Type B pancreatic cell (in vitro differentiated cells): Measurements from ENCODE around the gene USP7. TPM values are rescaled to one million over a fixed set of nuclear protein-coding genes. Genes with fewer than 3 reads are reported as not detected.

Experiments
- DNase-seq: peaks from one replicate; pipeline ENCODE4 v3.0.0; 2021; ENCODE audit warnings: mixed read lengths; ENCODE audit not compliant: unreplicated experiment; ENCODE audit errors: extremely low spot score
- H3K27ac Mint-ChIP-seq: 2 replicates; pipeline ENCODE4 v1.8.0; 2021; ENCODE audit warnings: mild to moderate bottlenecking, mixed read lengths
- H3K27me3 Mint-ChIP-seq: 2 replicates; pipeline ENCODE4 v1.8.0; 2021; ENCODE audit warnings: mixed read lengths
- H3K36me3 Mint-ChIP-seq: 2 replicates; pipeline ENCODE4 v1.8.0; 2021; ENCODE audit warnings: mixed read lengths
- H3K4me1 Mint-ChIP-seq: one replicate; pipeline ENCODE4 v1.8.0; 2021; ENCODE audit warnings: mixed read lengths; ENCODE audit not compliant: unreplicated experiment
- H3K4me3 Mint-ChIP-seq: 2 replicates; pipeline ENCODE4 v1.8.0; 2021; ENCODE audit warnings: mild to moderate bottlenecking, mixed read lengths
- H3K9me3 Mint-ChIP-seq: 2 replicates; pipeline ENCODE4 v1.8.0; 2021; ENCODE audit warnings: mixed read lengths
- CTCF ChIP-seq: fragments of 200-600 bp; sonication (generic); conservative IDR thresholded peaks from 2 replicates; pipeline ENCODE4 v1.5.0; 2021; ENCODE audit warnings: antibody characterized with exemption, mild to moderate bottlenecking
- total RNA-seq: library from RNA; stranded (reverse); gene quantifications from 2 replicates; pipeline ENCODE4 v1.2.1, GENCODE V29; 2021; ENCODE audit warnings: low replicate concordance

Gene USP7
- total RNA-seq, 1 donor from 2014 or later, result 118 TPM

- TF ChIP-seq CTCF, result no peak
- H3K9me3 Mint-ChIP-seq, result no peaks in the 10 kb centered on the region
- DNase-seq, result no peak
- no peak overlapping the region for H3K27ac Mint-ChIP-seq
- H3K4me1 Mint-ChIP-seq, result peaks cover 26% of the 10 kb centered on the region
- no peak overlapping the region for H3K4me3 Mint-ChIP-seq
- H3K36me3 Mint-ChIP-seq, result peaks cover 43% of the 10 kb centered on the region
- no peaks in the 10 kb centered on the region for H3K27me3 Mint-ChIP-seq
Observed at GRCh38 chr16:8928467-8928957, 35.2 kb downstream of the USP7 start.

GRCh38 chr16:8926827-8927226 is 36.9 kb downstream of the USP7 start:
- Mint-ChIP-seq H3K27ac (no peak overlapping the region), H3K4me1 (peaks cover 23% of the 10 kb centered on the region), H3K36me3 (peaks cover 41% of the 10 kb centered on the region), H3K4me3 (no peak overlapping the region), H3K9me3 (no peaks in the 10 kb centered on the region), H3K27me3 (no peaks in the 10 kb centered on the region)
- no peak for DNase-seq
- no peak for TF ChIP-seq CTCF

GRCh38 chr16:8925455-8925854 is 38.3 kb downstream of the USP7 start:
- Mint-ChIP-seq H3K4me3 (no peak overlapping the region), H3K36me3 (peaks cover 47% of the 10 kb centered on the region), H3K27me3 (no peaks in the 10 kb centered on the region), H3K4me1 (peaks cover 20% of the 10 kb centered on the region), H3K9me3 (no peaks in the 10 kb centered on the region), H3K27ac (no peak overlapping the region)
- no peak for TF ChIP-seq CTCF
- no peak for DNase-seq

GRCh38 chr16:8924214-8924613 is 39.5 kb downstream of the USP7 start:
- TF ChIP-seq CTCF, result no peak
- H3K27me3 Mint-ChIP-seq, result no peaks in the 10 kb centered on the region
- H3K4me1 Mint-ChIP-seq, result peaks cover 13% of the 10 kb centered on the region
- H3K4me3 Mint-ChIP-seq, result no peak overlapping the region
- peaks cover 50% of the 10 kb centered on the region for H3K36me3 Mint-ChIP-seq
- no peak overlapping the region for H3K27ac Mint-ChIP-seq
- H3K9me3 Mint-ChIP-seq, result no peaks in the 10 kb centered on the region
- no peak for DNase-seq

- Mint-ChIP-seq H3K4me1 (peaks cover 5% of the 10 kb centered on the region), H3K4me3 (no peak overlapping the region), H3K9me3 (no peaks in the 10 kb centered on the region), H3K27ac (no peak overlapping the region), H3K36me3 (peaks cover 50% of the 10 kb centered on the region), H3K27me3 (no peaks in the 10 kb centered on the region)
- no peak for TF ChIP-seq CTCF
- DNase-seq, result no peak
Observed at GRCh38 chr16:8923199-8923598, 40.5 kb downstream of the USP7 start.
